BJ (cell line): ENCODE measurements around the gene ZAP70. TPM values are rescaled to one million over a fixed set of nuclear protein-coding genes. Genes with fewer than 3 reads are reported as not detected.

Source experiments
- CTCF ChIA-PET: fragments of 350-600 bp; formaldehyde crosslinking; extraction: SDS; loops from one replicate; lab custom pipeline; 2021; ENCODE audit warnings: antibody characterized with exemption, inconsistent platforms; lab: Yijun Ruan, JAX
- POLR2A ChIA-PET: fragments of 300-600 bp; sonication (Branson Sonifier 250); formaldehyde crosslinking; extraction: SDS; loops from one replicate; lab custom pipeline; 2021; ENCODE audit warnings: antibody characterized with exemption; lab: Charles Lee
- DNase-seq: peaks from one replicate; pipeline ENCODE4 v3.0.0-alpha.2; 2011; ENCODE audit warnings: low read depth
- H3K27me3 ChIP-seq: 2 replicates; pipeline ENCODE4 v1.6.0; 2011; ENCODE audit warnings: low read length; ENCODE audit not compliant: control insufficient read depth, insufficient read depth
- H3K36me3 ChIP-seq: 2 replicates; pipeline ENCODE4 v1.5.1; 2011; ENCODE audit warnings: low read length; ENCODE audit not compliant: control insufficient read depth, insufficient read depth
- H3K4me3 ChIP-seq: 2 replicates; pipeline ENCODE4 v1.5.1; 2011; ENCODE audit warnings: low read depth, mild to moderate bottlenecking, control low read depth, low read length
- CTCF ChIP-seq: IDR thresholded peaks from 2 replicates; pipeline ENCODE4 v1.5.1; 2011; ENCODE audit warnings: low read depth, mild to moderate bottlenecking, control low read depth, inconsistent platforms, low read length, moderate library complexity; ENCODE audit not compliant: insufficient read depth
- polyA plus RNA-seq: library from polyadenylated mRNA; depleted of rRNA; stranded (reverse); fragments of >200 nt; gene quantifications from 2 replicates; pipeline ENCODE4 v1.2.3, GENCODE V29; 2011

The ZAP70 gene
- polyA plus RNA-seq, 1 experiment, result 0.16 TPM

GRCh38 chr2:97758131-97758705 is 44.8 kb downstream of the ZAP70 start:
- ChIA-PET CTCF (no interaction called here), POLR2A (no interaction called here)
- DNase-seq, result no peak
- Histone ChIP-seq H3K27me3 (no peaks in the 10 kb centered on the region), H3K36me3 (peaks cover 28% of the 10 kb centered on the region), H3K4me3 (no peak overlapping the region)
- TF ChIP-seq CTCF, result no peak

GRCh38 chr2:97759727-97760407 is 46.5 kb downstream of the ZAP70 start:
- H3K4me3 ChIP-seq, result no peak overlapping the region
- H3K27me3 ChIP-seq, result no peaks in the 10 kb centered on the region
- no peak for DNase-seq
- H3K36me3 ChIP-seq, result peaks cover 32% of the 10 kb centered on the region
- CTCF ChIA-PET, result no interaction called here
- TF ChIP-seq CTCF, result no peak
- POLR2A ChIA-PET, result no interaction called here

DNA sequence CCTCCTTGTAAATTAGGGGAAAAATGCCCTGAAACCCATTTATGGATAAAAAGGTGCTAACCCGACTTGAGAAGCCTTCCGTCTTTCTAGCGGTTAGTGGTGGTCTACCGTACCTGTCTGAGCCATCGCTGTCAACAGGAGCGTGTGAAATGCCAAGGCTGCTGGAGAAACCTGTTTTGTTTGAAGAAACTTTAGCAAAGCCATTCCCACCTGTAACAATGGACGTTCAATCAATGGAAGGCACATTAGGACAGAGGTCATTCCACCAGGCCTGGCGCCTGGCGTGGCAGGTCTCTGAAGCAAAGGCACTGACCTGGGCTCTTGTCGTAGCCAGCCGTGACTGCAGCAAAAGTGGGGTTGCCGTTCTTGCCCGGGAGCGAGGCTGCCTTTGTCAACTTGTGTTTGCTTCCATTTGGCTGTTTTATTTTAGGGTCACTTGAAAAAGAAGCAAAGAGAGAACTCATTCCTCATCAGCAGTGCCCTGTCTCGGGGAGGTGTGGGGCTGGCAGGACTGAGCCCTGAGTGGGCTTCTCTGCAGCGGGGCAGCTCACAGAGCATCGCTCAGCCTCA is 47.2 kb downstream of the ZAP70 start:
- ChIA-PET CTCF (no interaction called here), POLR2A (no interaction called here)
- TF ChIP-seq CTCF, result no peak
- DNase-seq, result no peak
- Histone ChIP-seq H3K27me3 (no peaks in the 10 kb centered on the region), H3K36me3 (peaks cover 32% of the 10 kb centered on the region), H3K4me3 (no peak overlapping the region)

DNA sequence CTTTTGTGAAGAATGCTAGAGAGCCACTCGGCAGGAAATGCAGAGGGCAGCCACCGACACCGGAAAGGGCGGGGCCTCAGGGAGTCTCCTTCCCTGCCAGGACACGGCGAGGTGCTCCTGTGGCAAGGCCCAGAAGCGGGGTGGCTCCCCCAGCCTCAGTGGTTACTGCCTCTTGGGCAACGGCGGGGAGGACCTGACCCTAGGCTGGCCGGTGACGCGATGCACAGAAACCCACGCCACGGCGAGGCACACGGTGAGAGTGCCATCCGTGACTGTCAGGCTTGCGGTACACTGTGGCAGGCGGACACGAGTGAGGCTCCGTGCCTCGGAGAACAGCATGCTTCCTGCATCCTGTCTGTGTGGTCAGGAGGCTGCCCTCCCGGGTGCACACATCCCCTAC is 47.8 kb downstream of the ZAP70 start:
- no peak for DNase-seq
- Histone ChIP-seq H3K4me3 (no peak overlapping the region), H3K36me3 (peaks cover 30% of the 10 kb centered on the region), H3K27me3 (no peaks in the 10 kb centered on the region)
- ChIA-PET CTCF (interaction anchor here (1.1 kb wide), 1 partner anchor 24 kb away, joined by 3 read pairs; no protein-coding TSS in a partner anchor), POLR2A (no interaction called here)
- no peak for TF ChIP-seq CTCF

DNA sequence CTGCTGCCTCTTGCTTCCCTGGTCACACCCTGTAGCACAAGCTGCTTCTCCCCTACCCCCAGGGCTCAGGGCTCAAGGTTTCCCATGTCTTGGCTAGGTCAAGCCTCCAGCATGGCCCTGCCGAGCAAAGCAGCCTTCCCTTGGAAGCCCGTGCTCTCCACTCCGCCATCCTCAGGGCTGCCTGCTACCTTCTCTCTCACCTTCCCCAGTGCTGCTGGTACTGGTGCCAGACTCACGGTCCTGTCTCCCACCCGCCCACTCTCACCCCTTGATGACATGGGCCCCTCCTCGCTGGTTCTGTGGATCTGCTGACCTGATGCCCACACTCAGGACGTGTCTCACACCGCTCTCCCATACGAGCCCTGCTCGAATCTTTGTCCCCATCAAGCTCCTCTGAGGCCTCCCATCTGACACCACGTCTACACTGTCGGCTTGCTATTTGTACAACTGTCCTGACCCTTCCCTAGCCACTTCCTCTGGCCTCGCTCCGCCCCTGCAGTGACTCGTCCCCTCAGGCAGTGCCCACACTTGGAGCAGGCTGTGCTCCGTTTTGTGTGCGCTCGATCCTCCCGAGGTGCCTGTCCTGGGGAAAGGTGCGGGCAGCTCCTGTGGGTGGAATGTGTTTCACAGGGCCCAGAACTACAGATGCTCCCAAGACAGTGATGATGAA is 49.9 kb downstream of the ZAP70 start:
- TF ChIP-seq CTCF, result no peak
- ChIA-PET CTCF (interaction anchor here (0.6 to 1.6 kb wide), 4 partner anchors 9 to 239 kb away, joined by 3 to 7 read pairs (median 4); no protein-coding TSS in a partner anchor), POLR2A (no interaction called here)
- Histone ChIP-seq H3K36me3 (peaks cover 29% of the 10 kb centered on the region), H3K4me3 (no peak overlapping the region), H3K27me3 (no peaks in the 10 kb centered on the region)
- DNase-seq, result no peak
